Measurements from ENCODE around the gene ZNF311. TPM values are rescaled to one million over a fixed set of nuclear protein-coding genes. Genes with fewer than 3 reads are reported as not detected.
"Not testable (repeated sequence)": the region's sequence is repeated elsewhere in the genome, so short reads cannot be mapped to it uniquely, and the experiment has no call there.

The ZNF311 gene
- total RNA-seq, 1 experiment from 2014 or later = not detected

DNA sequence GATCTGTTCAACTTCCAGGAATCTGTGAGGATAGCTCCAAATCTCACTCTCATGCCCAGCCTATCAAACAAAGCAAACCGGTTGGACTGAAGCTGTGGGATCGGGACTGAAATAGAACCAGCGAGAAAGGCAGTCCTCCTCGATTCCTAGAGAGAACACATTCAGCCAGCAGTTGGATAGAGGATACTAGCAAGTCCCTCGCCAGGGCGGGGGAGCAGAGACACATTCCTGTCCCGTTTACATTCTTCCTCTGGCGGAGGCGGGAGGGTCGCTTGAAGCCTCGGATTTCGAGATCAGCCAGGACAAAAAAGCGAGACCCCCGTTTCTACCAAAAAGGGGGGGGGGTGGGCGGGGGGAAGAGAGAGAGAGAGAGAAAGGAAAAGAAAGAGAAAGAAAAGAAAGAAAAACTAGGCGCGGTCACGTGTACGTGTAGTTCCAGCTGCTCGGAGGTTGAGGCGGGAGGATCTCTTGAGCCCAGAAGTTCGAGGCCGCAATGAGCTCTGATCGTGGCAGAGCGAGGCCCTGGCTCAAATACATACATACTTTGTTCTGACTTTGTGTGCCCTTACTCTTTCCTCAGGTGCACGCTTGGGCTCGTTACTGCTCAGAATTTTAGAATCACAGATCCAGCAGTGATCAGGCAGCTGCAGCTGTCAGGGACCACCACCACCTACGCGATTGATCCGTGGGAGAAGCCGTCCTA is 19.5 kb downstream of the ZNF311 start:
- DNase-seq (ENCODE audit: low spot score) = peak; percentile 95
- in situ Hi-C loops (cut with HindIII; ENCODE audit: low sequenced_read_pairs) = no loop called here

DNA sequence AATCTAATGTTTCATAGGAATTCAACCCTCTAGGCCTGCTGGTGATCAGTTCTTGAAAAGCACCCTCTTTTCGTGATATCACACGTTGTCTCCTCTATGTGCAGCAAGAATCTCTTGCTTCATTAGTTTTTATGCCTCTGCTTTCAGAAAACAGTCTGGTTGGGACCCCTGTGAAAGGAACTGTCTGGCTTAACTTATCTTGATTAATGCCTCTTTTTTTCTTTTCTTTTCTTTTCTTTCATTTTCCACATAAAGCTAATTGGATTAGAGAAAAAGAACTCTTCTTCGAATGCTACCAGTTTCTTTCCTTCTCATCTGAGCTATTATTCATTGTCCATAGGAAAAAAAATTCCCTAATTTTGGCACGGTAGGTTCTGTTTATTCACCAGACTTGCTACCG is 21.3 kb downstream of the ZNF311 start:
- in situ Hi-C loops (cut with HindIII; ENCODE audit: low sequenced_read_pairs) = no loop called here
- no peak for DNase-seq (ENCODE audit: low spot score)

DNA sequence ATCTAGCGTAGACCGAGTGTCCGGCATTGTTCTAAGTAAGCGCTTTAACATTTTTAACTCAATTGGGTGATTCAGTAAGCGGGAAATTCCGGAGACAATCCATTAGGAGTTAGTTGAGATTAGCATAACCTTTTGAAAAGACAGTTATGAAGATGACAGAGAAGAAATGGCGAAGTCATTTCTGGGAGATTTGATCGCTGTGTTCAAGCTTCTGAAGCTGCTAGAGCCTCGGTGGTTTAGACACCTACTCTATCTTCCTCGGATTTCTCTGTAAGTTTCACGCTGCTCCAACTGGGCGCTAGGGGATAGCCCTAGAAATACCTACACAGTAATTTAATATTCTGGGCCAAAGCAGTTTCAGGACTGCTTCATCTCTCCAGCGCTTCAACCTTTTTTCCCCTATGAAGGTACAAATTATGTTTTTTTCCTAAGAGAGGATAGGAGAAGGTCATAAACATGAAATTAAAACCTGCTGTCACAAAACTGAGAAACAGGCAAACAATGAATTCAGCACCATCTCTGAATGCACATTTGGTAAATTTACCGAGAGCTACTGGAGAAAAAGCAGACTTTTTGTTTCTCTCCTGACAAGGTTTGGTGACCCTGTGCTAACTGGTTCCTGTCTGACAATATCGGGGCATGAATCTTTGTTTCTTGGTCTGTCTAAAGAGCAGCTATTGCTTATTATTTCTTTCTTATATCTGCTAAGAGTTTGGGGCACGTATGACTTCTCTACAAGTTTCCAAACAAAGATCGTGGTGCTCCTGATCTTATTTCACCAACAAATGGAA is 22.4 kb downstream of the ZNF311 start:
- in situ Hi-C loops (cut with HindIII; ENCODE audit: low sequenced_read_pairs) = no loop called here
- peak; percentile 76 for DNase-seq (ENCODE audit: low spot score)

- in situ Hi-C loops (cut with HindIII; ENCODE audit: low sequenced_read_pairs) = no loop called here
- peak; percentile 92 for DNase-seq (ENCODE audit: low spot score)
These were observed 23.2 kb downstream of the ZNF311 start for GRCh38 chr6:28981833-28982475.

DNA sequence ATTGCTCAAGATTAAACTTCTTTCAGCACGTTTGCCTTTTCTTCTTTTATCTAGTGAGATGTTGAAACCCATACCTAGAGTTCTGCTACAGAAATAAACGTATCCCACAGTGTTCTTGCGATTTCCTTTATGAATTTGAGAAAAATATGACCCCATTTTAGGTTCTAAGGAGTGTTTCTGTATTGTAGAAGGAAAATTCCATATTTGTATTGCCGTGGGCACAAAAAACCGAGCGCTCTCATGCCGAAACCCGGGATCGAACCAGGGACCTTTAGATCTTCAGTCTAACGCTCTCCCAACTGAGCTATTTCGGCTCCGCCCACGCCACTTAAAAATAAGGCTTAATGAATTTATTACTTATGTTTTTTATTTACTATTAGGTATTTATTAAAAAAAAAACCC is 23.7 kb downstream of the ZNF311 start:
- DNase-seq (ENCODE audit: low spot score) = peak; percentile 84
- in situ Hi-C loops (cut with HindIII; ENCODE audit: low sequenced_read_pairs) = no loop called here

DNA sequence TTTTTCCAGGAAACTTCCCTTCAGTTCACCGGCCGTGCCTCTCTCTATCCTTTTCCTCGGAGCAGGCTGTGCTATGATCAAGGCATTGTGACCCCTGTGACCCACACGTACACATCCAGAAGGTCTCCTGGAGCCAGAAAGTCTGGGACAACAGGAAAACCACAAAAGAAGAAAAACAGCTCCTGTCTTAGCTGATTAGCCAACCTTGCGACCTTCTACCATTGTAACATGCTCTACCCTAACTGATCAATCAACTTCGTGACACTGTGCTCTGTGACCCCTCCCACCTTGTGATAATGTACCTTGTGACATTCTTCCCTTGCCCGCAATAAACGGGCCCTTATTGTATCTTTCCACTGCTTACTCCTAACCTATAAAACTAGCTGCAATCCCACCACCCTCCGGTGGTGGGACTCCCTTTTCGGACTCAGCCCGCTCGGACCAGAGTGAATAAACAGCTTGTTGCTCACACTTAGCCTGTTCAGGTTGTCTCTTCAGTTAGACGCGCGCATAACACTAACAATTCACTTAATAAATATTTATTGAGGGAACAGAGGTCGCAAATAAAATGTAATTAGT is 24.2 kb downstream of the ZNF311 start:
- in situ Hi-C loops (cut with HindIII; ENCODE audit: low sequenced_read_pairs) = no loop called here
- DNase-seq (ENCODE audit: low spot score) = peak; percentile 82

GRCh38 chr6:28980137-28980851 is 24.8 kb downstream of the ZNF311 start:
- peak; percentile 29 for DNase-seq (ENCODE audit: low spot score)
- in situ Hi-C loops (cut with HindIII; ENCODE audit: low sequenced_read_pairs) = no loop called here

DNA sequence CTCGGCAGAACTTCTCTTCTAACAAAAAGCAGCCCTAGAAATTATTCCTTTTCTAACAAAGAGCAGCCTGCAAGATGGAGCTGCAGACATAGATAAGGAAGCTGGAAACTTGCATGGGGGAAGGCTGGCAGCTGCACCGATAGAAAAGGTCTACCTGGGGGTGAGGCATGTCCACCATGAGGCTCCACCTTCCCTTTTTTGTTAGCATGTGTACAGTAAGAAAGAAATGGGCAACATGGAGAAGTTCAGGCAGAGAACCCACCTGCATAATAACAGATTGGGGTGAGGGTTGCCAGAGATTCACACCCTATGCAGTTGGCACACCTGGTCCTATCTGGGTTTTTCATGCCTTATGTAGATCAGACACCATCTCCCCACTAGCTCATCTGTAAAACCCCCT is 25.4 kb downstream of the ZNF311 start:
- no peak for DNase-seq (ENCODE audit: low spot score)

GRCh38 chr6:28978959-28979561 is 26.1 kb downstream of the ZNF311 start:
- in situ Hi-C loops (cut with HindIII; ENCODE audit: low sequenced_read_pairs) = no loop called here
- DNase-seq (ENCODE audit: low spot score) = no peak

More for the DNA sequence above, 25.4 kb downstream of the ZNF311 start:
- in situ Hi-C loops (cut with HindIII; ENCODE audit: low sequenced_read_pairs) = no loop called here

- in situ Hi-C loops (cut with HindIII; ENCODE audit: low sequenced_read_pairs) = no loop called here
- DNase-seq (ENCODE audit: low spot score) = no peak
These were observed 27.0 kb downstream of the ZNF311 start for GRCh38 chr6:28978133-28978491.

- no peak for DNase-seq (ENCODE audit: low spot score)
- in situ Hi-C loops (cut with HindIII; ENCODE audit: low sequenced_read_pairs) = no loop called here
These were observed 27.6 kb downstream of the ZNF311 start for GRCh38 chr6:28977341-28978132.

- no peak for DNase-seq (ENCODE audit: low spot score)
- in situ Hi-C loops (cut with HindIII; ENCODE audit: low sequenced_read_pairs) = no loop called here
These were observed 28.4 kb downstream of the ZNF311 start for GRCh38 chr6:28976677-28977076.

- in situ Hi-C loops (cut with HindIII; ENCODE audit: low sequenced_read_pairs) = no loop called here
- no peak for DNase-seq (ENCODE audit: low spot score)
These were observed 30.6 kb downstream of the ZNF311 start for GRCh38 chr6:28974505-28974904.

GRCh38 chr6:28970056-28970455 is 35.1 kb downstream of the ZNF311 start:
- DNase-seq (ENCODE audit: low spot score); in situ Hi-C loops (cut with HindIII; ENCODE audit: low sequenced_read_pairs): not testable (repeated sequence)

DNA sequence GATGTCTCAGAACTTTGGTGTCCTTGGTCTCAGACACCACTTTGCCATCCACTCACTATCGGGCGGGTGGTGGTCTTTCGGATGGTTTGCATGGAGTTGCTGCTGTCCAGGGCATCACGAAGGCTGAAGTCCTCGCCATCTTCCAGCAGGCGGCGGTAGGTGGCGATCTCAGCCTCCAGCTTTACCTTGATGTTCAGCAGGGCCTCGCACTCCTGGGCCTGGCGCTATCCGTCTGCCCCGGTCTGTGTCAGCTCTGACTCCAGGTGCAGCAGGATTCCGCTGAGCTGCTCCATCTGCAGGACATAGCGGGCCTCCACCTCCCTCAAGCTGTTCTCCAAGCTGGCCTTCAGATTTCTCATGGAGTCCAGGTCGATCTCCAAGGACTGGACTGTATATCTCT is 36.0 kb downstream of the ZNF311 start:
- DNase-seq (ENCODE audit: low spot score) = no peak
- in situ Hi-C loops (cut with HindIII; ENCODE audit: low sequenced_read_pairs) = no loop called here

- DNase-seq (ENCODE audit: low spot score) = no peak
- in situ Hi-C loops (cut with HindIII; ENCODE audit: low sequenced_read_pairs) = no loop called here
These were observed 36.6 kb downstream of the ZNF311 start for GRCh38 chr6:28968476-28968875.

DNA sequence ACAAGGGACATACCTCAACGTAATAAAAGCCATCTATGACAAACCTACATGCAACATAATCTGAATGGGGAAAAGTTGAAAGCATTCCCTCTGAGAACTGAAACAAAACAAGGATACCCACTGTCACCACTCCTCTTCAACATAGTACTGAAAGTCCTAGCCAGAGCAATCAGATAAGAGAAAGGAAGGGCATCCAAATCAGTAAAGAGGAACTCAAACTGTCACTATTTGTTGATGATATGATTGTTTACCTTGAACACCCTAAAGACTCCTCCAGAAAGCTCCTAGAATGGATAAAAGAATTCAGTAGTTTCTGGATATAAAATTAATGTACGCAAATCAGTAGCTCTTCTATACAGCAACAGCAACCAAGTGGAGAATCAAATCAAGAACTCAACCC is 39.4 kb downstream of the ZNF311 start:
- no peak for DNase-seq (ENCODE audit: low spot score)
- in situ Hi-C loops (cut with HindIII; ENCODE audit: low sequenced_read_pairs) = no loop called here

GRCh38 chr6:28960846-28961500 is 44.1 kb downstream of the ZNF311 start:
- in situ Hi-C loops (cut with HindIII; ENCODE audit: low sequenced_read_pairs) = no loop called here

More at GRCh38 chr6:28960846-28961500, 44.1 kb downstream of the ZNF311 start:
- no peak for DNase-seq (ENCODE audit: low spot score)
